Measurements from ENCODE around the gene ZC2HC1B. TPM values are rescaled to one million over a fixed set of nuclear protein-coding genes. Genes with fewer than 3 reads are reported as not detected.
A peak's percentile ranks its signal among the peaks of the same experiment; 100 is the strongest.

ZC2HC1B gene
- total and polyA plus RNA-seq, 9 of the 15 experiments (the other 6 are each of a cell fraction or from before 2014, with no cell fraction given) = not detected

- TF ChIP-seq ZNF512 (tag; IDR thresholded peaks at IDR 0.05) (no peak), CHD4 (IDR thresholded peaks at IDR 0.05; ENCODE audit: insufficient read depth, insufficient replicate concordance, low read depth, low read length, poor library complexity, severe bottlenecking) (no peak), ZNF77 (CRISPR knock-in tag; IDR thresholded peaks at IDR 0.05) (no peak), RBM22 (IDR thresholded peaks at IDR 0.05; ENCODE audit: low read depth, low read length, poor library complexity, severe bottlenecking) (no peak), ZNF583 (CRISPR knock-in tag; IDR thresholded peaks at IDR 0.05) (no peak)
Measured at GRCh38 chr6:143822584-143823024, 41.7 kb upstream of the ZC2HC1B start (continued).

GRCh38 chr6:143823548-143823947, 40.7 kb upstream of the ZC2HC1B start:
- in situ Hi-C loops (cut with MboI) = no loop called here
- TF ChIP-seq ZEB2 (IDR thresholded peaks at IDR 0.05) (0 out of 2 replicates have a peak, but pooled peaks have one; percentile 46), ZNF444 (CRISPR knock-in tag; IDR thresholded peaks at IDR 0.05) (no peak), ZNF584 (CRISPR knock-in tag; IDR thresholded peaks at IDR 0.05; ENCODE audit: low read depth) (no peak), ETV6 (IDR thresholded peaks at IDR 0.05; ENCODE audit: borderline replicate concordance in 1 of 2, low read depth in 2 of 2, low read length in 1 of 2) (0 out of 4 replicates have a peak, but pooled peaks of 1 of the 2 experiments have one; percentile 51), ETV6 (CRISPR knock-in tag; IDR thresholded peaks at IDR 0.05; ENCODE audit: borderline replicate concordance) (no peak), ATF3 (IDR thresholded peaks at IDR 0.05) (0 out of 2 replicates have a peak, but pooled peaks have one; percentile 27), ATF3 (CRISPR knock-in tag; conservative IDR thresholded peaks at IDR 0.05) (no peak), MAFG (tag; conservative IDR thresholded peaks at IDR 0.05) (no peak), MAFF (IDR thresholded peaks at IDR 0.05; ENCODE audit: low read length) (no peak), SRSF9 (IDR thresholded peaks at IDR 0.05; ENCODE audit: borderline replicate concordance, low read depth, low read length) (no peak), PPARD (CRISPR knock-in tag; IDR thresholded peaks at IDR 0.05) (no peak), BCL6 (CRISPR knock-in tag; IDR thresholded peaks at IDR 0.05) (no peak), ZNF316 (IDR thresholded peaks at IDR 0.05) (no peak), ZBTB2 (IDR thresholded peaks at IDR 0.05) (no peak), ZNF431 (CRISPR knock-in tag; IDR thresholded peaks at IDR 0.05) (no peak)

More at GRCh38 chr6:143823548-143823947, 40.7 kb upstream of the ZC2HC1B start:
- H3K79me2 ChIP-seq (ENCODE audit: control insufficient read depth, insufficient read depth, low read length) = no peaks in the 10 kb centered on the region
- POLR2A ChIA-PET = no interaction called here
- no peak overlapping the region for H2AFZ ChIP-seq (ENCODE audit: low read depth, low read length)
- H3K4me2 ChIP-seq (ENCODE audit: insufficient read depth, low read length) = no peak overlapping the region
- H3K27me3 ChIP-seq (ENCODE audit: control insufficient read depth in 2 of 2, insufficient read depth in 2 of 2, low read length in 2 of 2) = no peaks in the 10 kb centered on the region
- H3K9ac ChIP-seq (ENCODE audit: insufficient read depth in 1 of 2, low read depth in 2 of 2, low read length in 2 of 2) = peak overlapping the region in 1 of 2 experiments; percentile 8; a peak in 1 of 4 replicates
- no peaks in the 10 kb centered on the region for H3K9me1 ChIP-seq (ENCODE audit: control insufficient read depth, insufficient read depth, low read length)
- WGBS (ENCODE audit: insufficient coverage, low coverage, missing lambda C conversion rate) = 57% methylated on average over 6 of the region's 6 CpGs
- H3K4me1 ChIP-seq (replicated peaks in 1 of 2; ENCODE audit: control insufficient read depth in 2 of 2, insufficient read depth in 2 of 2, low read length in 2 of 2) = peaks cover 0 to 6% of the 10 kb centered on the region in 2 experiments; a peak in 1 of 5 replicates
- no peaks in the 10 kb centered on the region for H4K20me1 ChIP-seq (replicated peaks; ENCODE audit: control insufficient read depth, insufficient read depth, low read length)
- intact Hi-C loops (cut with micrococcal nuclease) = no loop called here
- ATAC-seq (peak; percentile 53), DNase-seq (ENCODE audit: extremely low read depth in 1 of 4, low spot score in 3 of 4) (no peak), FAIRE-seq (peak; percentile 58)
- H3K9me3 ChIP-seq (replicated peaks; ENCODE audit: control insufficient read depth, insufficient read depth, low read depth, low read length) = no peaks in the 10 kb centered on the region
- H3K4me3 ChIP-seq = no peak overlapping the region
- no TSS peak for BruUV-seq (replicated peaks)
- no peaks in the 10 kb centered on the region for H3K36me3 ChIP-seq (ENCODE audit: control insufficient read depth, insufficient read depth, low read length)
- no peak overlapping the region for H3K27ac ChIP-seq (ENCODE audit: extremely low read depth, low read depth, low read length)
- CTCF ChIA-PET (ENCODE audit: low intra/inter-chr PET ratio) = no interaction called here

Measured in K562 (cell line).